A673 (cell line): ENCODE data around the gene IP6K2.

Experiments
- CTCF ChIP-seq: fragments of 300-800, 200-600 bp; sonication (generic); conservative IDR thresholded peaks from 2 replicates; pipeline ENCODE4 v1.5.1; 2017; ENCODE audit warnings: low read depth, mild to moderate bottlenecking, antibody characterized with exemption, low read length, moderate library complexity, mixed read lengths
- EZH2 ChIP-seq: fragments of 200-600 bp; sonication (generic); IDR thresholded peaks from 2 replicates; pipeline ENCODE4 v1.6.1; 2017; ENCODE audit warnings: borderline replicate concordance, low read depth, mild to moderate bottlenecking, mixed read lengths, antibody characterized with exemption, low read length; ENCODE audit not compliant: poor library complexity, severe bottlenecking

GRCh38 chr3:48702320-48702920 is 14.6 kb downstream of the IP6K2 start:
- TF ChIP-seq CTCF (no peak), EZH2 (no peak)
